NCI-H1105 treated with DMSO at 0.1 percent for 48 hours (cell line): ENCODE results near the gene MTHFD2L.

Experiments used
- DNase-seq: peaks from one replicate; lab custom pipeline; 2025; lab: John Stamatoyannopoulos, UW

MTHFD2L gene

DNA sequence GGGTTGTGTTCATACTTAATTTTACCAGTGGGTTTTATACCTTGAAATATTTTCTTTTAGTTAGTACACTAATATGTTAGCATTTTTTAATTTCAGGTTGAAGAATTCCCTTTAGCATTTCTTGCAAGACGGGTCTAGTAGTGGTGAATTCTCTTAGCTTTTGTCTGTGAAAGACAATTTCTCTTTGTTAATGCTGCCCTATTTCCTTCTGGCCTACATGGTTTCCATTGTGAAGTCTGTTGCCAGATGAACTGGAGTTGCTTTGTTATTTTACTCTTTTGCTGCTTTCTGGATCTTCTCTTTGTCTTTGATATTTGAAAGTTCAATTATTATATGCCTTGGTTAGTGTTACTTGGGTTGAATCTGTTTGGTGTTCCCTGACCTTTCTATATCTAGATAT is 25.0 kb upstream of the MTHFD2L start:
- DNase-seq = no peak

- peak; percentile 40 for DNase-seq
These were observed 24.0 kb upstream of the MTHFD2L start for GRCh38 chr4:74133786-74134499.

GRCh38 chr4:74134500-74134852 is 23.4 kb upstream of the MTHFD2L start:
- DNase-seq = no peak

DNA sequence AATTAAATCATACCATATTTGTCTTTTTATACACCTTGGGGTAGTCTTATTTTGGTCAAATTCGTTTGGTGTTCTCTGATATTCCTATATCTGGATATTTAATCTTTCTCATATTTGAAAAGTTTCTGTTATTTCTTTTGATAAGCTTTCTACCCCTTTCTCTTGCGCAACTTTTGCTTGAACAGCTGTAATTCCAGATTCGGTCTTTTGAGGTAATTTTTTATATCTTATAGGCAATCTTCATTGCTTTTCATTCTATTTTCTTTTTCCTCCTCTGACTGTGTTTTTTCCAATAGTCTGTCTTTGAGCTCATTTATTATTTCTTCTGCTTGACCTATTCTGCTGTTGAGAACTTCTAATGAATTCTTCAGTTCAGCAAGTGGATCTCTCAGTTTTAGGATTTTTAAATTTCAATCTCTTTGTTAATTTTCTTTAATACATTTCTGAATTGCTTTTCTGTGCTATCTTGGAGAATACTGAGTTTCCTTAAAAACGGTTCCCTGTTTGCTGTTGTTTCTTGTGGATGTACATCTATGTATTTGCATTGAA is 11.3 kb upstream of the MTHFD2L start:
- no peak for DNase-seq

DNA sequence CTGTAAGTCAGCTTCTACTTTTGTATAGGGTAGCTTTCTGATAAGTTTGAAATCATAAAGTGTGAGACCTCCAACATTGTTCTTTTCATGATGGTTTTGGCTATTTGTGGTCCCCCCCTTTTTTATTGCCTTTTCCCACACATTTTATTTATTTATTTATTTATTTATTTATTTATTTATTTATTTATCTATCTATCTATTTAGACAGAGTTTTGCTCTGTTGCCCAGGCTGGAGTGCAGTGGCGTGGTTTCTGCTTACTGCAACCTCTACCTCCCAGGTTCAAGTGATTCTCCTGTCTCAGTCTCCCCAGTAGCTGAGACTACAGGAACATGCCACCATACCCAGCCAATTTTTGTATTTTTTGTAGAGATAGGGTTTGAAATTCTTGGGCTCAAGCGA is 9.7 kb upstream of the MTHFD2L start:
- no peak for DNase-seq

GRCh38 chr4:74152836-74153235 is 5.1 kb upstream of the MTHFD2L start:
- DNase-seq = no peak

DNA sequence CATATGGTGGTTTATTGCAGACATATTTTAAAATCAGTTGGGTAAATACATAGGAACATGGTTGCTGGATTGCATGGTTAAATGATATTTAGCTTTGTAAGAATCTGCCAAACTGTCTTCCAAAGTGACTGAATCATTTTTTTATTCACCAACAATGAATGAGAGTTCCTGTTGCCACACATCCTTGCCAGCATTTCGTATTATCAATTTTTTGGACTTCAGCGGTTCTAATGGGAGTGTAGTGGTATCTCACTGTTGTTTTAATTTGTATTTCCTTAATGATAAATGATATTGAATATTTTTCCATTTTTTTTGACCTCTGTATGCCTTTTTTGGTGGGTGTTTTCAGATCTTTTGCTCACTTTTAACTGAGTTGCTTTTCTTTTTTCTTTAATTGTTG is 1.4 kb upstream of the MTHFD2L start:
- no peak for DNase-seq

DNA sequence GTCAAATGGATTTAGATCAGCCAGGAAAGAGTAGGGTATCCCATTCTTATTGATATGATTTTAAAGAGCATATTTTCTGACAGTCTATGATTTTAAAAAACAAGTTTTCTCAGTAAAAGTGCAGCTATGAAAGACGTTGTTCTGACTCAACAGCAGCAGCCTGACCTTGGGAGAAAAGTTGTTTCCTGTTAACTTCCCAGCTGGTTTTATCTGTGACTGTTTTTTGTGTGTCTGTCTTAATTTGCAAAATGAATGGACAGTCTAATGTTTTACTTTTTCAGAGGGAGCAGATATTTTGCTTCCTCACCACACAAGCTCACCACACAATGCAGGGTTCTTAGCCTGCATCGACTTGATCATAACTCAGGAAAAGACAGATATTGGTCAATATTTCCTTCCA is 764 bp upstream of the MTHFD2L start:
- DNase-seq = no peak

DNA sequence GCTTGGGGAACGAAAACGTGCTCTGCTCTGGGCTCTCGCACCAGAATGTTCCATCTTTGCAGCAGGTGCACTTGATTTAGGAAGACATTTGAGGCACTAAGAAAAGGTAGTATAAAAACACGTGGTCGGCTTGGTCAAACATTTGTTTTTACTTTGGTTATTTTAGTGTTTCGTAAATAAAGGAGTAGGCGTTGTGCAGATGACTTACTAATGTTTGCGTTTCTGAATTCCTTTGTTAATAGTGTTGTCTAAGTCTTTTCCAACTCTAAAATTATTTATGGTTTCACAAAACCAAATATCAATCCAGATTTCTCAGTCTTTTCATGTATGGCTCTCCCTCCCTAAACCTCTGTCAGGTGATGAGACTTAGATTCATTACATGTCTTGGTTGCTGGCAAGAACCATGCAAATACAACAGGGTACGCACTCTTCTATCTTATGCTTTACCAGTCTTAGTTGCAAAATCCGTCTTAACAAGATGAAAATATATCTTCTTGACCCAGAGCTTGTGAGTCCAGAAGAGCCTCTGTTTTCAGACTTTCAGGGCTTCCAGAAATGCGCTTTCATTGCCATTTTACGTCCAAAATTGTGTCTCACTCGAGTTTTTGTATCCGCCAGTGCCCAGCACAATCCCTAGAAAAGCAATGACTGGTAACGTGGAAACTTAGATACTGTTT is 686 bp downstream of the MTHFD2L start:
- peak; percentile 16 for DNase-seq

GRCh38 chr4:74159143-74159709 is 1.3 kb downstream of the MTHFD2L start:
- no peak for DNase-seq

DNA sequence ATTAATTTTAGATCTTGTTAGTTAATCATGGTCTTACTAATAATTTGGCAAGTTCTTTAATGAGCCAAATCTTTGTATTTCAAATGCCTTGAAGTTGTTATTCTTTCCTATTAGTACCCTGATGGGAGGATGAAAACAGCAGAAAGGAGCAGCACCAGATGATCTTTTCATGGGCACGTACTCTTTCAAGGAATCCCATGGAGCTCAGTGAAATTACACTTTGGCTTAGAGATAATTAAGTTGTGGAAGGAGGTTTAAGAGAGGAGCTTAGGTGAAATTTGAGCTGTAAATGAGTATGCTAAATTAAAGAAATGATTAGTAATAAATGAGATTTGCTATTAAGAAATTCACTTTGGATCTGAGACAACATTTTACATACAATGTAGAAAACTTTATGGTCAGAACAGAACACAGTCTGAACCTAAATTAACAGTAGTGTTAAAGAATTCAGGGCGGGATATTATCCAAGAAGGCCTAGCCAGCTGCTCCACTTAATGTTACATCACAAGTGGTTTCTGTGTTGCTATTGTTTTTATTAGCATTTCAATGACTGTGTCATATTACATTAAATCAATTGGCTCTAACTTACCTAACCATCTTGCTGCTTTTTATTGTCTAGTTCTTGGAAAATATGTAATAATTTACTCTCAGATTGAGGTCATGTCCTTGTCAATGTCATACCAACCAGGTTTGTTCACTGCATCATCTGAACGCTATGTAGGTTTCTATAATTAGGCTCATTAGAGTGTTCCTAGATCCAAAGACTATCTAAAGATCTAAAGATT is 3.9 kb downstream of the MTHFD2L start:
- DNase-seq = peak; percentile 3

DNA sequence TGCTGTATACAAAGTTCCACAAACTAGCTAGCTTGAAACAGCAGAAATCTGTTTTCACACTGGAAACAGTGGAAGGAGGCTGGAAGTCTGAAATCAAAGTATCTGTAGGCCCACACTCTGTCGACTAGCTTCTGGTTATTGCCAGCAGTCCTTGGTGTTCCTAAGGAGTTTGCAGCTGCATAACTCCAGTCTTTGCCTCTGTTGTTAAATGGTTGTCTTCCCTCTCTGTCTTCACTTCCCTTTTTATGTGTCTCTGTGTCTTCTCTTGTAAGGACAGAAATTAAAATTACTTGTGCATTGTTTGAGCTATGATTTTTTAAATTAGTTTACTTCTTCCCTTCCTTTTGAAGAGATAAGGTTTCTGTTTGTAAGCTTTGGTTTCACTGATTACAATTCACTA is 8.2 kb downstream of the MTHFD2L start:
- no peak for DNase-seq

DNA sequence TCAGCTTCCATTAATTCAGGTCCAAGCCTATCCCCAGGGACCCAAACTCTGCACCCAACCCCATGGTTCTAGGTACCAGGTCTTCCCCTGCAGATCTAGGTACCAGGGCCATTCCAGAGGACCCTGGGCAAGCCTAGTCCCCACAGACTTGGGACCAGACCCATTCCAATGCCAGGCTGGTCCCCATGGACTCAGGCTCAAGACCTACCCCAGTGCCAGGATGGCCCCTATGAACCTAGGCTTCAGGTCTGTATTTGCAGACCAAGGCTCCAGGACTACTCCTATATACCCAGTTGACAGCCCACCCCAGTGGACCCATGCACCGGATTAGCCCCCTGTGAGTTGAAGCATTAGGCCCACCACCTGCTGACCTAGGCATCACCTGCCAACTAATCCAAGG is 8.9 kb downstream of the MTHFD2L start:
- DNase-seq = no peak

- no peak for DNase-seq
These were observed 9.7 kb downstream of the MTHFD2L start for GRCh38 chr4:74167585-74167984.

GRCh38 chr4:74168841-74169240 is 10.9 kb downstream of the MTHFD2L start:
- no peak for DNase-seq

DNA sequence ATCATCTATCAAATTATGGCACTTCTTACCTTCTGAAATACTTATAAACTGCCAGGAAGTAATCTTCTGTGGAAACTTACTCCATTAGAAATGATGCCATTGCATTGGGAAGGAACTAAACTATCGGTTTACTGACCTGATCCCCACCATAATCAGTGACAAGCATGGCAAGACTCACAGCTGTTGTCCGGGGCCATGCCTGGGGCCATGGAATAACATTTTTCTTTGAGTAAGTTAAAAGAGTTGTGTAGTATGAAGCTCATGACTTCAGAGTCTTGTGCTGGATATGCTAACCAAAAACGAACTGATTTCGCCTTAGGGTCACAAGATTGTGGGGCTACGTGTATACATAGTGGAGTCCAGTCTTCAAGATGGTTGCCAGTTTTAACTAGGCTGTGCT is 15.4 kb downstream of the MTHFD2L start:
- DNase-seq = no peak

DNA sequence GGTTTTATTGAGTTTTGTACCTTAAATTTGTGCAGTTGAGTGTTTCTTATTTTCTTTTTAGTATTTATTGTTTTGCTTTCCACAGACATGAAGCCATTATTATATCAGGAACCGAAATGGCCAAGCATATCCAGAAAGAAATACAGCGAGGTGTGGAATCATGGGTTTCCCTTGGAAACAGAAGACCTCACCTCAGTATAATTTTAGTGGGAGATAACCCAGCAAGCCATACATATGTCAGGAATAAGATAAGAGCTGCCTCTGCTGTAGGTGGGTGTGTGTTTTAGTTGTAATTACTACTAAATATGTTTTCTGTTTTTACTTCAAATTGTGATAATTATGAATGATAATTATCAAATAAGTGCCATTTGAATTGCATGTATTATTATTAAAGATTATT is 16.5 kb downstream of the MTHFD2L start:
- no peak for DNase-seq

DNA sequence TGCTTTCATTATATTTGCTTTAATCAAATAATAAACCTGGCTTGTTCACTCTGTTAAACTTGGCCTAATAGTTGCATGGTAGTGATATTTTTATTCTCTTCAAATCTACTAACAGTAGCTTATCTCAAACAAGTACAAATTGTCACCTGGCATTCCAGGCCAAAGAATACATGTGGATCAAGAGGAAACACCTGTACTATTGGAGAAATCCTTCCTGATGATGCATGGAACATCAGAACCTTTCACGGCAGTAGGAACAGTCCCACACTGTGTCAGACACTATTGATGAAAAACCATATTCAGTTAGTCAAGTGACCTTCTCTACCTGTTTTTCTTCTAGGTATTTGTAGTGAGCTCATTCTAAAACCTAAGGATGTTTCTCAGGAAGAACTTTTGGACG is 17.0 kb downstream of the MTHFD2L start:
- DNase-seq = no peak

- DNase-seq = no peak
These were observed 17.5 kb downstream of the MTHFD2L start for GRCh38 chr4:74175379-74175778.

- DNase-seq = no peak
These were observed 20.9 kb downstream of the MTHFD2L start for GRCh38 chr4:74178798-74179197.

DNA sequence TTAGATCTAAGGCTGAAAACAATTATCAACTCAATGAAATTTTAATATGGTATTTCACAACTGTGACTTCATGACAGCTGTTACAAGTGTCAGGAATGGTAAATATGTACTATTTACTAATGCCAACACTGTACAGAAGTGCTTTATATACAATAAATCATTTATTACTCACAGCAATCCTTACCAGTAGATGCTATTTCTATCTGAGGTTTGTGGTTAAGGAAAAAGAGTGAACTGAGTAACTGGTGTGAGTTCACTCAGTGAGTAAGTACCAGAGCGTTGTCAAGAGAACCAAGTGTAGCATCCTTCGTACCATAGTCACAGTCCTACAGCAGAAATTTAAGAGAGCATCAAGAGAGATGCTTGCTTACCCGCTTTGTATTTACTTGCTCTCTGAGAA is 23.3 kb downstream of the MTHFD2L start:
- no peak for DNase-seq

DNA sequence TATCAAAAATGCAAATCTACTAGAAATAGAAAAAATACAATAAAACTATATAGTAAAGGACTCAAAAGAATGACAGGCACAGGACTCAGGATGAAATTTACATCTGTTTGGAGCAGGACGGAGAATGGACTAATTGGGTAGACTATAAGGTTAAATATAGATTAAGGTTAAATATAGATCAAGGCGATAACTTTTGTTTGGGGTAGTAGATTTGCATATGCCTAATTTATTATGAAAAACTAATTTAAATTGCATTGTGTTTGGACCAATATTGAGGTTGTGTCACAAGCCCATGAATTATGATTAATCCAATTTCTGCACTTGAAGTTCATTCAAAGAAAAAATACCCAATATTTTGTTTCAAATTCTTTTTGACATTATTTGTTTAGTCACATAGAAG is 31.0 kb downstream of the MTHFD2L start:
- no peak for DNase-seq
